ENCODE results near the gene TMEM63A.

DNA sequence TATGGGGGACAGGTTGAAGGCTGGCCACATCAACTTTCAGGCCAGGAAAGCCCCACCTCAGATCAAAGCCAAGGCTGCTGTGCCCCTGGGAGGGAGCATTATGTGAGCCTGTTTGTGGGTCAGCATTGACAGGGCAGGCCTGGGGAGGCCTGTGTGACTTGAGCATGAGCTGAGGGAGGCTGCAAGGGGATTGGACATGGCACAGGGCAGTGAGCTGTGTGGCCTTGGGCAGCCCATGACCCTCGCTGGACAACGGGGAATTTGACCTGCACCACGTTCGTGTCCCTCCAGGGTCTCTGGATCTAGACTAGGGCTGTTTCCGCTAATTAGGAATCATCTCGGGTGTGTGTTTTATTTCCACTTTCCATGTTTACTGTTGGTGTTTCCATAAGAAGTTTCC is 24.3 kb upstream of the TMEM63A start:
- no peak for TF ChIP-seq EZH2 (IDR thresholded peaks at IDR 0.05; ENCODE audit: insufficient read depth, poor library complexity, severe bottlenecking)
- no peak for TF ChIP-seq EZH2phosphoT487 (IDR thresholded peaks at IDR 0.05; ENCODE audit: insufficient read depth, low read depth)
